ENCODE results near the gene OR5M10.

DNA sequence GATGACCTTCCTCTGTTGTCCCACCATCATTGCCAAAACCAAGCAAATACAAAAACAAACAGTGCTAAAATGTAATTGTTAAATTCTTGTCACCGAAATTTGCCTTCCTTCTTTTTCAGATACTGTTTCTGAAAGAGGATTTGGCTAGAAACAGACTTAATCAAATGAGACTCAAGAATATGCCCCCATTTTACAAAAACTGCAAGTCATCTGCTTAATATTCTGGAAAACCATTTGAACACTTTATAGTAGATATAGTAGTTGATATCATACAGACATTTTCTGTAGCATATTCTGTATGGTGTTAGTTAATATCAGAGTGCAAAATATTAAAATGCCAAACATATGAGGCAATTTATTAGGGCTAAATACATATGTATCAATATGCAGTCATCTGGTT, 33.7 kb upstream of the OR5M10 start:
- no peak for TF ChIP-seq KDM4B (IDR thresholded peaks at IDR 0.05; ENCODE audit: borderline replicate concordance in 2 of 2, low read depth in 1 of 2)
- TF ChIP-seq MAFK (IDR thresholded peaks at IDR 0.05; ENCODE audit: low read length): no peak
- no peak for TF ChIP-seq SP1 (CRISPR knock-in tag; IDR thresholded peaks at IDR 0.05)
- TF ChIP-seq, protein P1, sequence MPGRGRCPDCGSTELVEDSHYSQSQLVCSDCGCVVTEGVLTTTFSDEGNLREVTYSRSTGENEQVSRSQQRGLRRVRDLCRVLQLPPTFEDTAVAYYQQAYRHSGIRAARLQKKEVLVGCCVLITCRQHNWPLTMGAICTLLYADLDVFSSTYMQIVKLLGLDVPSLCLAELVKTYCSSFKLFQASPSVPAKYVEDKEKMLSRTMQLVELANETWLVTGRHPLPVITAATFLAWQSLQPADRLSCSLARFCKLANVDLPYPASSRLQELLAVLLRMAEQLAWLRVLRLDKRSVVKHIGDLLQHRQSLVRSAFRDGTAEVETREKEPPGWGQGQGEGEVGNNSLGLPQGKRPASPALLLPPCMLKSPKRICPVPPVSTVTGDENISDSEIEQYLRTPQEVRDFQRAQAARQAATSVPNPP (IDR thresholded peaks at IDR 0.05; ENCODE audit: borderline replicate concordance, insufficient read depth, insufficient read length): no peak
- no peak for TF ChIP-seq ZNF253 (CRISPR knock-in tag; conservative IDR thresholded peaks at IDR 0.05)
- no peak for TF ChIP-seq ZNF785 (CRISPR knock-in tag; IDR thresholded peaks at IDR 0.05)
- no peak for TF ChIP-seq BCOR (IDR thresholded peaks at IDR 0.05)
- no peak for TF ChIP-seq CTCF (IDR thresholded peaks at IDR 0.05 in 2 of 3, conservative IDR thresholded peaks at IDR 0.05 in 1 of 3; ENCODE audit: insufficient read depth in 2 of 3, low read depth in 1 of 3, low read length in 3 of 3)
- TF ChIP-seq ZNF24 (IDR thresholded peaks at IDR 0.05): no peak
